HG03135 (cell line): ENCODE data around the gene PAX5.

Experiments
- ATAC-seq: cut with Tn5 transposase; IDR thresholded peaks from one replicate; pipeline ENCODE4 v1.9.1; 2021; ENCODE audit warnings: mild to moderate bottlenecking, moderate library complexity; ENCODE audit not compliant: unreplicated experiment

The PAX5 gene

DNA sequence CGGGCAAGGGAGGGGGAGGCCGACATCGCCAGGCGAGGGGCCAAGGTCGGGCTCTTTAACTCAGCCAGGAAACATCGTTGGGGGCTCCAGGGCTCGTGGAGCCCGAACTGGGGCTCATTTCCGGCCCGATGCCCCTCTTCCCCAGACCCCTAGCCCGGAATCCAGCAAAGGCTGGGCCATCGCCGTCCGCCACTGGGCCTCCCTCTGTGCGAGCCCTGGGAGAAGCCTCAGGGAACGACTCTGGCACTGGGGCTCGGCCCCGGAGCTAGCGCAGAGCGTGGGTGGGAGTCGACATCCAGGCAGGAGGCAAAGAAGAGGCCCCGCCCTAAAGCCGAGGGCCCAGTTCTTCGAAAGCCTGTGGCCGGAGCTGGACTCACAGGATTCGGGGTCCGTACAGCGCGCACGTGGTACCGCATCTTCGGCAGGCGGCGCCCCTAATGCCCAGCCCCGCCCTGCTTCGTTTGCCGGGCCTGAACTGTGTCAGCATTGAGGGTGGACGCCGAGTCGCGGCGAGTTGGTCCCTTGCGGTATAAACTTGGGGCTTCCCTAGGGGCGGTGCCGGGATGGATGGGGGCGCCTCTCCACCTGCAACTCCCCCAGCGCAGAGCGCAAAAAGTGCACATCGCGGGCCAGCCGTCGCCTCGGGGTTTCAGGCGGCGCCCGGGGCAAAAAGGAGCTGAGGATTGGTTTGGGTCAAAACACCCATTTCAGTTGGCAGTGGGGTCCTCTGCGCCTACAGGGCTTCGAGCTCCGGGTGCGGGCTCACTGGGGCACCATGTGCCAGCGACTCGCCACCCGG lies 3.6 kb upstream of the PAX5 start:
- ATAC-seq: no peak

DNA sequence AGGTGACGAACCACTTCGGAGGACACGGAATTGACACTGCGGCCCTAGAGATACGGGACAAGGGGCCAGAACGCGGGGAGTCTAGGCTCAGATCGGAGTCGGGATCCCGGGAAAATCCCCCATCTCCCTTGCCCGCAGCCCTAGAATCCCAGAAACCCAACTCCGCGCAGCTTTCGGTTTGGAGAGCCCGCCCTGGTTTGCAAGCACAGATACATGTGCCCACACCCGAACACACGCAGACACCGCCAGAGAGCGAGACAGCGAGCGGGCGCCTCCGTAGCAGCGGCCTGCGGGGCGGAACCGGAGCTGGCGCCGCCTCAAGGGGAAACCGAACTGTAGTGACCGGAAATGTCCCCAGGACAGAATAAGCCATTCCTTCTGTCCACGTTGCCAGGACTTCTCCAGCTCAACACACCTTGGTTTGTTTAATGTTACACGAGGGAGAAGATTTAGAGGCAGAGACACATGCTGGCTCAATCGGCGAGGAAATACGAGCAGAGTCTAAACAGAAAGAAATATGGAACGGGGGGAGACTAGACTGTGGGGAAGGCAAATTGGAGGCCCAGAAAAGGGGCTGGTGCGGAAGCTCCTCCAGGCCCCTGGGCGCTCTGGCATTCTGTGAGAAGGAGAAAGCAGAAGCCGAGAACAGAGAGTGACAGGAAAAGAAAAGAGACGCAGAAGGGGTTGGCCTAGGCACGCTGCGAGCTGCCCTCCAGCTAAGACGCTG lies 2.9 kb upstream of the PAX5 start:
- no peak for ATAC-seq

DNA sequence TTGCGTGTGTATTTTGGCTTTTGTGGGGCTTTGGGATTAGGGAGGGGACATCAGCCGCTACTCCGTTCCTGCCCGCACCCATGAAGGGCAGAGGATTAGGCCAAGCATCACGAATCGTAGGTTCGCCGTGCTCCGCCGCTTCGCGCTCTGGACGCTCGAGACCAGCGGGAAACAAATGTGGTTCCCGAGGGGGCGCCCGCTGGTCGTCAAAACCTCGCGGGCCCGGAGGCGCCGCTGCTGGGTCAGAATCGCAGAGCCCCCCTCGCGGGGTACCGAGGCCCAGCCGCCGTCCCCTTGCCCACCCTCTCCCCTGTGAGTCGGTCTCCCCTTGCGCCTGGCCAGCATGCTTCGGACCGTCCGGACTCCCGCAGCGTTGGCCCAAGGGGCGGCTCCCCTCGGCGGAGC lies 2.3 kb upstream of the PAX5 start:
- ATAC-seq: no peak

DNA sequence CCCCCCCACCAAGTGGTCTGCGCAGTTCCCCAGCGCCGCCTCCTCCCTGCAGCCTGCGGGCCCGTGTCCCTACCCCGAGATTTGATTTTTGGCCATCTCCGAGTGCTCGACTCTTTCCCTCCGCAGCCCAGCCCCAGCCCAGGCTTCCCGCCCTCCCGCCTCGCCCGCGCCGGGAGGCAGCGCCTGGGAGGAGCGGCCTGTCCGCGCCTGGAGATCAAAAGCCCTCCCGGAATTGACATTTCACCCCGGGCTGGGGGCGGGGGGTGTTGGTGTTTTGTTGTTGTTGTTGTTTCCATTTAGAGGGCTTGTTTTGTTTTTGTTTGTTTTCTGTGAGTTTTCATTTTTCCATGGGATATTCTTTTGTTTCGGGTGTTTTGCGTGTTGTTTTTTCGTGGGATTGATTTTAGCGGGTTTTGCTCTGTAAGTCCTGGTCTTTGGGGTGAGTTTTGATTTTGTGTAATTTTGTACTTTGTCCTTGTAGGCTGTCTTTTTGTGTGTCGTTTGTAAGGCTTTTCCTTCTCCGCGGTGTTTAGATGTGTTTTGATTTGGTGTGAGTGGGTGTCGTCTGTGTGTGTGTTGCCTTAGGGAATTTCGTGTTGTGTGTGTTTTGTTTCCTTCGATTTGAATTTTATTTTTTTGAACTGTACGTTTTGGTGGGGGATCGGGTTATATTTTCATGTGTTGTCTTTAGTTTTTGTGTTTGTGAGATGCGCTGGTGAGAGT lies 1.7 kb upstream of the PAX5 start:
- ATAC-seq: no peak

DNA sequence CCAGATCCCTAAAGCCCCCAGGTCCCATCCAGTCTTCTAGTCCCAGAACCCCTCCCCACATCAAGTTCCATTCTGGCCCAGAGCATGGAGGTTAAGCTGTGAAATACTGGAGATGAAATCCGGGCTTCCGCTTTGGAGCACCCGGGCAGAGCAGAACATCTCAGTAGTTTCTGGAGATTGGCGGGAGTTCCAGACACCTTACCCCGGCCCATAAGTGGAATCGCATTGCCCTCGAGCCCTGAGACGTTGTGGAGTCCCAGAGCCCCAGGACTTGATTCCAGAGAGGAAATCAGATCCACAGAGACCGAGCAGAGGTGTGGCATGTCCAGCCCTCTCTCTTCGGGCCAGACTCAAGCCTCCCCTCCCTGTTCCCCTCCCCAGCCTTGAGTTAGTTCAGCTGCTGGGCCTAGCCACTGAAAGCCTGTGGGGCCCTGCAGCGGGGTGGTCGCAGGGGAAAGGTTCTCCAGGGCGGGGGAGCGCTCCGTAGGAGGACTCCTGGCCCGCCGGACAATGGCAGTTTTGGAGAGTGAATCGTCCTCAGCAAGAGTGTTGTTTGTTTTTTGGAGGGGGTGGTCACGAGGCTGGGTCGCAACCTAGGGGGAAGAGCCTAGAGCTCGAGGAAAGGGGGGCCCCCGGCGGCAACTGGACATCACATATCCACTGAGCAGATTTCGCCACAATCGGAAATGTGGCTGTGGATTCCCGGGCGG lies 1.0 kb upstream of the PAX5 start:
- no peak for ATAC-seq

DNA sequence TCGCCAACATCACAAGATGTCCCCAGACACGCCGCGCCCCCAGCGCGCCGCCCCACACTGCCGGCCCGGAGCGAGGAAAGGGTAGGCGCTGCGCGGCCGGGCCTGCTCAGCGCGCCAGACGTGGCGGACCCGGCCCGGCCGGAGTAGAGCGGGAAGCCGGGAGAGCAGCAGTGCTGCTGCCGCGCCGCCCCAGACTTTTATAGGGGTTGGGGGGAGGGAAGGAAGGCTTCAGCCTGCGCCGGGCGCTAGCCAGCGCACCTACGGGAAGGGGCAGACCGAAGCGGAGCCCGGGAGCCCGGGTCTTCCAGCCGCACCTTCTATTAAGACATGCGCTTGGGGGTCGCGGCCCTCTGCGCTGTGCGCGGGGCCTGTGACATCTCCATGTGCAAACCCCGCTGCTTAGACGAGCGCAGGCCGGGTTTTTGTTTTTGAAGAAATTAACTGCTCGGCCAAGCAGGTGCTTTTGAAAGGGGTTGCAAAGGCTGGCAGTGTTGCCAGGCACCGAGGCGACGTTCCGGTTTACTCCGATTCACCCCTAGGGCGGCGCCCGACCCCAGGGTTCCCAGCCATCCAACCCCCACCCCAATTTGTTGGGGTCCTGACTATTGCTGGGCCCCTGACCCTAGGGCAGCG lies 353 bp upstream of the PAX5 start:
- peak; percentile 19 for ATAC-seq

DNA sequence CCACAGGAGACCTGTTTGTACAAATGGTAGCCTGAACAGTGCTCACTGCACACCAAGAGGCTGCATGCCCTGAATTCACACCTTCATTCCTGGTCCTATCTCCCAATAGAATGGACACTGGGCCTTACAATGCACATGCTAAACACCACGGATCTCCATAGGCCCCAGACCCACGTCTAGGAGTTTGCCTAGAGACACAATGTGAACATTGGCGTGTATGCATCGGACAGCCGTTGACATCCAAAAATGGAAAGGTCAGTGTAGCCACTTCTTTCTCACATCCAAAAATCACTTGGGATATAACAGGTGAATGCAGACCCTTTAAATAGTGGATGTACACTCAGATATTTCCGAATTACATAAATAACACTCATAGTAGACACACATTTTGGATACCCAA lies 927 bp downstream of the PAX5 start:
- ATAC-seq: no peak

DNA sequence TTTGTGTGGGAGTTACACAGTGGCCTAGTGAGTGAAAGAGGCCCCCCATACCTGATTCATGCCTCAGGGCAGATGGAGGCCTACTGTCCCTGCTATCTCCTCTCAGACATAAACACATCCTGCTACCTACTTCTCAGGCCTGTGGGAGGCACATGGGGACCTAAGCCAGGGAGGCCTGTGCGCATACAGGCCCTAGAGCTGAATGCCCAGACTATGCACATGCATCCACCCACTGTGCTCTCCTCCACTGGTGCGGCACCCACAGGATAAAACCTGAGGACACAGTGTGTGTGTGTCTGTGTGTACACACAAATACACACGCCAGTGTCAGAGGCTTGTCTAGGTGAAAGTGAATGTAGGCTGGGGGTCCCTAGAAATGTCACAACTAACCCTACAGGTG lies 1.4 kb downstream of the PAX5 start:
- ATAC-seq: no peak

DNA sequence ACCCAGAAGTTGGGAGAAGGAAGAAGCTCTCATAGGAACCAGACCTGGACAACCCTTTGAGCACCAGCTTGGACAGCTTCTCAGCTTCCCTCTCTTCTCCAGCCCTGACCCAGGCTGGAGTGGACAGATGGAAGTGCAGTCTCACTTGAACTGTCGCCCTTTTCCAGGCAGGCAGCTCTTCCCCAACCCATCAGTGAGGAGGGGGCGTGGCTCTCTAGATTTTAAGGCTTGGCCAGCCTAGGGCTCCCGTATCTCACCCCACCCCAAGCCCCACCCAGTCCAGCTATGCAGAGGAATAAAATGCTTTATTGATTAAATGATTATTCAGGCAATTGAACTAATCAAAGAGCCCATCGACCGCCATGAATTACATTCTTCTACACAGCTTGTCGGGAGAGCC lies 2.2 kb downstream of the PAX5 start:
- no peak for ATAC-seq

DNA sequence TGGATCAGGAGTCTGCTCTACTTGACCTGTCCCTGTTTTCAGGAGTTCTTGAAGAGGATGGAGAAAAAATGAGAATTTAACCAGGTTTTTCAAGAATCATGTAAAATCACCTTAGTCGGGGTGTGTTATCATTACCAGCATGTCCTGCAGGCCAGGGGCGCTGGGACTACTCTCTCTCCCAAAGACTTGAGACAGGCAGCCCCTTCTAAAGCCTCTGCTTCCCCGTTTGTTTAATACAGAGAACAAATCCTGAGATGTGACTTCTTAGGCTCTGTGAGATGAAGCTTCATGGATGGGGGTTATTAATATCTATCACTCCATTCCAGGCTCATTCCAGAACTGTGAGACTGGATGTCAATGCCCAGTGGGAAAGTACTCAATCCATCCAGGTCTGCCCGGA lies 3.0 kb downstream of the PAX5 start:
- no peak for ATAC-seq

DNA sequence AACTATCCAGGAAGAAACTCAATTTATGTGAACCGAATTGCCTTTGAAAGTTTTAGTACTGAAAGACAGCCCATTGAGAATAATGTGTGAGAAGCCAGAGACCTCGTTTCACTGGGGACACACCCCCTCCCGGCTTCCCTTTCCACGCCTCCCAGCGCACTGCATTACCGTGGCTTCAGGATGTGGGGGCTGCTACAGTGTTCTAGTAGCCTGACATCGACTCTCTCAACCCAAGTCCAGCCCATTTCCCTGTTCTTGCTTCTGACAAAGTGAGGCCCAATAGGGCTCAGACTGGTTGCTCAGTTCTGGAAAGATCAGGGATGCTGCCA lies 3.5 kb downstream of the PAX5 start:
- ATAC-seq: no peak

DNA sequence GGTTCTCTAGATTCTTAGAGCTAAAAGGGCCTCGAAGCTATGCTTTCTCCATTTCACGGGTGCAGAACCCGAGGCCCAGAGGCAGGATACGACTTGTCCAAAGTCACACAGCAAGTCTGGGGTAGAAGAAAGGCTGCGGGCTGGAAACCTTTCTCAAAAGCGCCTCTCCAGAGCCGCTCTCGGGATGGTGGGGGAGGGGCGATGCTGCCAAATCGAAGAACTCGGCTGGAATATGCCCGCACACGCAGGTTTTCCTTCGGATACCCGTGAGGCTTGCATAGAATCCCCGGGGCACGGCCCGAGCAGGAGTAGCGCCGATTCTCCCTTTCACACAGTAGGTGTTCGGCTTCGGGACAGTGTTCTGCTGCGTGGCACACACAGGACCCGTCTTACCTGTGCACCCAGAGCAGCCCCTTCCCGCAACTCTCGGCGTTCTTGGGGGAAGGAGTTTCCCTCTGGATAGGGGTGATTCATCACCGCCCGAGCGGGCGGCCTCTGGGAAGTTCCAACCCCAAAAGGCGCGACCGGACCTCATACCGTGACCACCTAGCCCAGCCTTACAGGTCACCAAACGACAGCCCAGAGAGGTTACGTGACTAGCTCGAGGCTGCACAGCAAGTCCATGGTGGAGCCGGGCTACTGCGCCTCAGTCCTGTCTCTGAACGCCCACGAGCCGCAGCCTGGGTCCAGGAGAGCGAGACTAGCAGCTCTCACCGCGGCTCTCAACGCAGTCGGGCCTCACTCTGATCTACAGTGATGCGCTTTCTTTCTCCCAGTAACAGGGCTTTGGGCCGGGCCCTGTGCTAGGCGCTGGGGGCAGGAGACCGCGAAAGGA lies 4.1 kb downstream of the PAX5 start:
- no peak for ATAC-seq

DNA sequence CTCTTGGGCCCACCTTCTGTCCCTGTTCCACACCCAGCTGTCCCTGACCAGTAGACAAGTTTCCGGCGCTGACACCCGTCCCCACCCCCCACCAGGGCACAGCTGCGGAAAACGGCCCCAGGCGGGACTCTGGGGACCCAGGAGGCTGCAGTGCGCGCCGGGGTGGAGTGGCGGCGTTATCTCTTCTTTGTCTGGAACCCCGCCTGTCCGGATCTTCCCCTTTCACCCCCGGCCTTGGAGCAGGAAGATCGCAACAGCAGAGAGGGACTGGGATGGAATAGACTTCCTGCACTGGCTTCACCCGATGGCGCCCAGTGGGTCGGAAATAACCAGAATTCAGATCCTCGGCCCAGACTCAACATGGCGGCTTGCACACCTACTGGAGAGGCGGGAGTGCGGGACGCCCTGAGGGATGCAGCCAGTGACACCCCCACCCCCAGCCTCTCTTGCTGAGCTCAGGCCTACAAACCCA lies 4.7 kb downstream of the PAX5 start:
- ATAC-seq: no peak

DNA sequence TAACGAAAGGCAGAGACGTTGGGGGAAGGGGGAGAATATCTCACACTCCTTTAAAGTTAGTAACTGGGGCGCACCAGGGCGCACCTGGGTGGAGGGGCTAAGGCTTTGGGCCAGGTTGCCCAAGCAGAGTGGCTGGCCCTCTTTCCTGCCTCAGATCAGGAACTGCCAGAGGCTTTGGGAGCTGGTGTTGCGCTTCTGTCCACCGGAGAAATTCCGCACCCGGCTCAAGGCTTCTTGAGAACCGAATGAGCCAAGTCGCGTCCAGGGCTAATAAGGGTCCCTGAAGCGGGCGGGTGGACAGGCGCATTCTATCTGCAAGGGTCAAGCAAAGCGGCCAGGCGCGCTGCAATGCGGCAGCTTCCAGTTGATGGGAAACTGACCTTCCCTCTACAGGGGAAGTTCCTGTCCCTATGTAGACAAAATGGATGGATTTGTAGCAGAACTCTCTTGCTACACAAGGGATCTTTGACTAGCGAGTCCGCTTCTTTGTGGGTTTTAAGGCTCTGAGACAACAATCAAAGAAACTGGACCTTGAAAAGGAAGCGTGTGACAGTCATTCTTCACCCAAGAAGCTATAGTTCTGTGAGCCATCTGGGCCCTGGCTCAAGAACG lies 5.5 kb downstream of the PAX5 start:
- ATAC-seq: no peak

DNA sequence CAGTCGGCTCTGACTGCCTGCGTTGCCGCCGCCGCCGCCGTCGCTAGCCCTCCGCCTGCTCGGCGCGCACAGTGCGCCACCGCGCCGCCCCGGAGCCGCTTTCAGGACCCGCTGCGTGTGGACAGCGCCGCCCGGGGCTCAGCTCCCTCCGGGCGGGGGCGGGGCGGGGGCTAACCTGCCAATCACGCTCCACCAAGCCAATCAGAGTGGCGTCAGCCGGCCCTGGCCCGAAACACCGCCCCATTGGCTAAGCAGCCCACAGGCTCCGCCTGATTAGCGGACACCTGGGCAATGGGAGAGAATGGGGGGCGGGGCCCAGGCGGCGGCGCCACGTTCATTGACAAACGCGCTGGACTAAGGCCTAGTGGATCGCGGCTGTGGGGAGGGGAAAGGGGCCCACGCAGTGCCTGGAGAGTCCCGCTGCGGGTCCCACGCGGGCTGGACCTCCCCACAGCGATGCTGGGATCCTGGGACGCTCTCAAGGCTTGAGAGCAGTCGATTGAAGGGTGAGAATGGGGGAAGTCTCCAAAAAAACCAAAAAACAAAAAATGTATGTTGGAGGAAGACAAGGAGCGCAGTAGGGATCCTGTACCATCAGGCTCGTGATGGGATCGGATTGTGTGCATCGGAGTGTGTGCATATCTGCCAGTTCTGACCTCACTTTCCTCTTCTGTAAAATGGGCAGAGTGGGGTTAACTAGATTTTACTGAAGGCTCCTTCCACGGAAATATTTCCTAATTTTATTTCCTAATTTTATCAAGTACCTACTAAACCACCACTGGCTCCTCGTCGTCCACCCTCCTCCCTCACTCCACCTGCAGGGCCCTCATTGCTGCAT lies 6.3 kb downstream of the PAX5 start:
- peak; percentile 71 for ATAC-seq

DNA sequence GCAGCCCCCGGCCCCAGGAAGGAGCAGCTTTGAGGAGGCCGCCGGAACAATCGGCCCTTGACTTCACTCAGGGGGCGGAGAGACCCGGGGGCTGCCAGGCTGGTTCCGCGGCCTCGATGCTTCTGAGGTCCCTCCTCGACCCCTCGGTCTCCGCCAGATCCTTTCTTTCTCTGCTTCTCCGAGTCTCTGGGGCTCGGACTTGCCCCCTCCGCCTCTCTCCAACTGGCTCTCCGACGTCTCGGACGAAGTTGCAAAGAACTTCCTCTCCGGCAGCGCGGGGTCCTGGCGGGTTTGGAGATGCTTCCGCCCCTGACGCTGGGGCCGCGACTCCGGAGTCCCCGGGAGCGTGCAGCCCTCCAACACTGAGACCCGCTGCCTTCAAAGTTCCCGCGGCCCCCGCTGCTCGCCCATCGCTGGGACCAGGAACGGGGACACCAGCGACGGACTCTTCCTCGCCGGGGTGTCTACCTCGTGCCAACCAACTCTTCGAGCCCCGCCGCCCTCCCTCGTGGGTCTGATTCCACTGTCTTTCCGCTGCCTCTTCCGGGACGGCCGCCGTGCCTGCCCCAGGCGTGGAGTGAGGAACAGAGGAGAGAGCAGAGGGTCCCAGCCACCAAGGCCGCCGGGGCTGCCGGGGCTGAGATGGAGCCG lies 7.0 kb downstream of the PAX5 start:
- ATAC-seq: peak; percentile 0

DNA sequence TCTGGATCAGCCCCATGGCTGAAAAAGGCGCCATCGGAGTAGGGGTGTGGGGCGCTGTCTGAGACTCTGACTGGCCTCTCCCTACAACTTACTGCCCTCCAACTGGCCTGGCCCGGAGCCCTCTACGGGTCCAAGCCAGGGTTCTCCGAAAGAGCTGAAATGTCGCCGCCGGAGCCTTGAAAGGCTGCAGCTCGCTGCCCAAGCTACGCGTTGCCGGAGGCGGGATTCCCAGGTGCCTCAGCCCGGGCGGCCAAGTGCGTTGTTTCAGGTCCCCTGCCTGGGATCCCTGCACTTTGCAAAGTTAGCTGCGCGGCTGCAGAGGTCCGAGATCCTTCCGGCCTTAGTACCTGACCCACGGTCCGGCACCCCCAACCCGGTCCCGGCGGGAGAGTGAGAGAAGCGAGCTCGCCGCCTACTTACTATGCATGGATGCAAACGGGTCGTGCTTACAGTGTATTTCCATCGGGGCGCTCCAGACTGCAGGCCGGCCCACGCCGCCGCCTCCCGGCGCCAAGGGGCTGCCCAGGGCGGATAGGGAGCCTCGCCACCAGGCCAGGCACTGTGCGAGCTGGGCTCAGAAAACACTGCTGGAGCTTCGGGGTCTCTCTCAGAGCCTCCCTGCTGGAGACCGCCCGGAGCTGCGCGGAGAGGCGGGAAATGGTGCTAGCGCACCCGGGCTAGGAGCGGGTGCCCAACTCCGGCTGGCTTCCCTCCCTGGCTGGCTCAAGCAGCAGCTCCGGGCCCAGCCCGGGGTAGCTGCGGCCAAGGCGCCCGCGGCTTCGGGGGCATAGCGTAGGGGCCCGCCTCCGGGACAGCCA lies 7.7 kb downstream of the PAX5 start:
- no peak for ATAC-seq

DNA sequence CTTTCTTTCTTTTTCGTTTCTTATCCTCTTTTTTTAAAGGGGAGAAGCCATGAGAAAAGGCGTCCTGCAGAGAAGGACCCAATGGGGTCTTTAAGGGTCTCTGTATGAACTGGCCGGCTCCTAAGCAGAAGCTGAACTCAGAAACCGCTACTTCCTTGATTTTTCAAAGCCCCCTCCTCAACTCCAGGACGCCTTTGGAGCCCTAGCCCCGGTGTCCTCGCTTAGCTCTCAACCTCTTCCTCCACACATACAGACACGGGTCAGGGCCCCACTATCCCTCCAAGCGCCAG lies 8.3 kb downstream of the PAX5 start:
- ATAC-seq: no peak
